ENCODE data around the gene FHIT. TPM values are rescaled to one million over a fixed set of nuclear protein-coding genes. Genes with fewer than 3 reads are reported as not detected.

Gene FHIT
- polyA plus RNA-seq, 1 of the 3 experiments (the other 2 are of a cell fraction) = 0.41 TPM

- no peak overlapping the region for H3K9ac ChIP-seq
- H3K27me3 ChIP-seq (ENCODE audit: insufficient read depth) = no peaks in the 10 kb centered on the region
- H3K4me2 ChIP-seq = 0 out of 2 replicates have a peak overlapping the region, but pooled peaks have one; percentile 13
- no peaks in the 10 kb centered on the region for H3K9me3 ChIP-seq
- no peaks in the 10 kb centered on the region for H3K9me2 ChIP-seq
- 63% methylated on average over 8 of the region's 8 CpGs for WGBS (ENCODE audit: low lambda C conversion rate)
- peaks cover 4 to 26% of the 10 kb centered on the region in 2 experiments; a peak in 3 of 4 replicates for H3K4me1 ChIP-seq (ENCODE audit: control insufficient read depth in 1 of 2, insufficient read depth in 2 of 2, low read depth in 1 of 2, low read length in 1 of 2)
- no peaks in the 10 kb centered on the region for H4K20me1 ChIP-seq (ENCODE audit: insufficient read depth)
- ChIA-PET POLR2A (no interaction called here), CTCF (no interaction called here)
- H3F3A ChIP-seq (replicated peaks; ENCODE audit: insufficient read depth) = peaks cover 12% of the 10 kb centered on the region
- no peaks in the 10 kb centered on the region for H3K36me3 ChIP-seq (replicated peaks in 1 of 2; ENCODE audit: control insufficient read depth in 1 of 2, insufficient read depth in 2 of 2, low read length in 1 of 2)
- DNase-seq = no peak
- H3K27ac ChIP-seq (ENCODE audit: low read depth in 2 of 2, low read length in 1 of 2) = peak overlapping the region in 1 of 2 experiments; percentile 38; a peak in 1 of 4 replicates
- no peak overlapping the region for H3K4me3 ChIP-seq (ENCODE audit: low read depth in 2 of 2, low read length in 1 of 2)
- no peak overlapping the region for H2AFZ ChIP-seq (ENCODE audit: low read depth)
- H3K79me2 ChIP-seq (ENCODE audit: insufficient read depth) = no peaks in the 10 kb centered on the region
- TF ChIP-seq TCF12 (IDR thresholded peaks at IDR 0.05) (peak; percentile 31; the same call in 1 of the 2 replicates), PBX3 (IDR thresholded peaks at IDR 0.05) (peak; percentile 87), REST (IDR thresholded peaks at IDR 0.05; ENCODE audit: low read depth, low read length) (no peak), NFIC (IDR thresholded peaks at IDR 0.05; ENCODE audit: borderline replicate concordance) (peak; percentile 11; the same call in 1 of the 2 replicates), RAD21 (IDR thresholded peaks at IDR 0.05; ENCODE audit: low read length) (no peak), USF2 (IDR thresholded peaks at IDR 0.05; ENCODE audit: borderline replicate concordance, low read depth, low read length) (no peak), EP300 (IDR thresholded peaks at IDR 0.05; ENCODE audit: borderline replicate concordance in 1 of 2, low read depth in 1 of 2, low read length in 1 of 2) (peak in 1 of 2 experiments; percentile 19; a peak in 1 of 4 replicates), IRF3 (IDR thresholded peaks at IDR 0.05; ENCODE audit: low read depth, low read length) (no peak), FOSL2 (IDR thresholded peaks at IDR 0.05; ENCODE audit: borderline replicate concordance, low read depth) (peak; percentile 47; the same call in 1 of the 2 replicates), SMC3 (IDR thresholded peaks at IDR 0.05; ENCODE audit: low read depth, low read length) (no peak), JUND (IDR thresholded peaks at IDR 0.05) (peak; percentile 58; the same call in 1 of the 2 replicates)
Observed at GRCh38 chr3:60746043-60746638, 505.1 kb downstream of the FHIT start.
